Measurements from ENCODE around the gene PLCD3. TPM values are rescaled to one million over a fixed set of nuclear protein-coding genes. Genes with fewer than 3 reads are reported as not detected.

Gene PLCD3
- total and polyA plus RNA-seq, 2 of the 13 experiments (the other 11 are each of a cell fraction or from before 2014, with no cell fraction given) = 11.3 to 39.1 TPM

- TF ChIP-seq, protein P1, sequence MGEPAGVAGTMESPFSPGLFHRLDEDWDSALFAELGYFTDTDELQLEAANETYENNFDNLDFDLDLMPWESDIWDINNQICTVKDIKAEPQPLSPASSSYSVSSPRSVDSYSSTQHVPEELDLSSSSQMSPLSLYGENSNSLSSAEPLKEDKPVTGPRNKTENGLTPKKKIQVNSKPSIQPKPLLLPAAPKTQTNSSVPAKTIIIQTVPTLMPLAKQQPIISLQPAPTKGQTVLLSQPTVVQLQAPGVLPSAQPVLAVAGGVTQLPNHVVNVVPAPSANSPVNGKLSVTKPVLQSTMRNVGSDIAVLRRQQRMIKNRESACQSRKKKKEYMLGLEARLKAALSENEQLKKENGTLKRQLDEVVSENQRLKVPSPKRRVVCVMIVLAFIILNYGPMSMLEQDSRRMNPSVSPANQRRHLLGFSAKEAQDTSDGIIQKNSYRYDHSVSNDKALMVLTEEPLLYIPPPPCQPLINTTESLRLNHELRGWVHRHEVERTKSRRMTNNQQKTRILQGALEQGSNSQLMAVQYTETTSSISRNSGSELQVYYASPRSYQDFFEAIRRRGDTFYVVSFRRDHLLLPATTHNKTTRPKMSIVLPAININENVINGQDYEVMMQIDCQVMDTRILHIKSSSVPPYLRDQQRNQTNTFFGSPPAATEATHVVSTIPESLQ (CRISPR knock-in tag; conservative IDR thresholded peaks at IDR 0.05) = no peak
- TF ChIP-seq, protein P2, sequence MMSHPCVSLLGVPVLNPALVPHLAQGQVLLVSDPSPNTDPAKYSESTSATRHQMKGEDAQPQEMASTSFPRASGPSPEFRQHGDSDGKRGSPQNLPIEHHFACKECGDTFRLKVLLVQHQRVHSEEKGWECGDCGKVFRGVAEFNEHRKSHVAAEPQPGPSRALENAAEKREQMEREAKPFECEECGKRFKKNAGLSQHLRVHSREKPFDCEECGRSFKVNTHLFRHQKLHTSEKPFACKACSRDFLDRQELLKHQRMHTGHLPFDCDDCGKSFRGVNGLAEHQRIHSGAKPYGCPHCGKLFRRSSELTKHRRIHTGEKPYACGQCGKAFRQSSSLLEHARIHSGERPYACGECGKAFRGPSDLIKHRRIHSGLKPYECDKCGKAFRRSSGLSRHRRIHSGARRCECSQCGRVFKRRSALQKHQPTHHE (CRISPR knock-in tag; IDR thresholded peaks at IDR 0.05; ENCODE audit: borderline replicate concordance) = 0 out of 2 replicates have a peak, but pooled peaks have one; percentile 67
- TF ChIP-seq ZNF256 (CRISPR knock-in tag; conservative IDR thresholded peaks at IDR 0.05) (peak; percentile 54), PAF1 (CRISPR knock-in tag; IDR thresholded peaks at IDR 0.05) (peak; percentile 47; the same call in 1 of the 2 replicates), SNRNP70 (IDR thresholded peaks at IDR 0.05; ENCODE audit: low read depth, low read length) (no peak), NCOA5 (CRISPR knock-in tag; IDR thresholded peaks at IDR 0.05) (0 out of 2 replicates have a peak, but pooled peaks have one; percentile 69), KDM4B (CRISPR knock-in tag; IDR thresholded peaks at IDR 0.05) (no peak), ZNF225 (CRISPR knock-in tag; IDR thresholded peaks at IDR 0.05) (peak; percentile 92), ZNF770 (CRISPR knock-in tag; IDR thresholded peaks at IDR 0.05) (peak; percentile 88), TBL1XR1 (IDR thresholded peaks at IDR 0.05; ENCODE audit: borderline replicate concordance, low read length, partially characterized antibody) (peak; percentile 57), CAMTA2 (CRISPR knock-in tag; IDR thresholded peaks at IDR 0.05; ENCODE audit: borderline replicate concordance) (no peak), PCBP1 (IDR thresholded peaks at IDR 0.05; ENCODE audit: borderline replicate concordance, low read depth, low read length) (no peak)
- TF ChIP-seq, protein P3, sequence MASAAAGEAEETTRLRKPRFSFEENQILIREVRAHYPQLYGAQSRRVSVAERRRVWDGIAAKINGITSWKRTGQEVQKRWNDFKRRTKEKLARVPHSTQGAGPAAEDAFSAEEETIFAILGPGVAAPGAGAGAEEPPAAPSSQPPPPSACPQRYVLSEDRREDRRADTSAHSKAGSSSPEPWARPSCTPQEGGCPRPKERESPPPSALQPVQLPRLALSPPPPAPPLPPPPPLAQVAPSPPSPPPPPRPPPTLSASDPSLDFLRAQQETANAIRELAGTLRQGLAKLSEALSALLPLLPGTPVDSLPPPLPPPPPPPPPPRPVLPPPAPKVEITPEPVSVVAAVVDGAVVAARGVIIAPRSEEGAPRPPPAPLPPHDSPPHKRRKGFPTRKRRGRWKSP (CRISPR knock-in tag; IDR thresholded peaks at IDR 0.05) = peak; percentile 39; the same call in 1 of the 2 replicates
- TF ChIP-seq, protein P4, sequence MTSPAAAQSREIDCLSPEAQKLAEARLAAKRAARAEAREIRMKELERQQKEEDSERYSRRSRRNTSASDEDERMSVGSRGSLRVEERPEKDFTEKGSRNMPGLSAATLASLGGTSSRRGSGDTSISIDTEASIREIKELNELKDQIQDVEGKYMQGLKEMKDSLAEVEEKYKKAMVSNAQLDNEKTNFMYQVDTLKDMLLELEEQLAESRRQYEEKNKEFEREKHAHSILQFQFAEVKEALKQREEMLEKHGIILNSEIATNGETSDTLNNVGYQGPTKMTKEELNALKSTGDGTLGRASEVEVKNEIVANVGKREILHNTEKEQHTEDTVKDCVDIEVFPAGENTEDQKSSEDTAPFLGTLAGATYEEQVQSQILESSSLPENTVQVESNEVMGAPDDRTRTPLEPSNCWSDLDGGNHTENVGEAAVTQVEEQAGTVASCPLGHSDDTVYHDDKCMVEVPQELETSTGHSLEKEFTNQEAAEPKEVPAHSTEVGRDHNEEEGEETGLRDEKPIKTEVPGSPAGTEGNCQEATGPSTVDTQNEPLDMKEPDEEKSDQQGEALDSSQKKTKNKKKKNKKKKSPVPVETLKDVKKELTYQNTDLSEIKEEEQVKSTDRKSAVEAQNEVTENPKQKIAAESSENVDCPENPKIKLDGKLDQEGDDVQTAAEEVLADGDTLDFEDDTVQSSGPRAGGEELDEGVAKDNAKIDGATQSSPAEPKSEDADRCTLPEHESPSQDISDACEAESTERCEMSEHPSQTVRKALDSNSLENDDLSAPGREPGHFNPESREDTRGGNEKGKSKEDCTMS (CRISPR knock-in tag; conservative IDR thresholded peaks at IDR 0.05) = no peak
- TF ChIP-seq, protein P5, sequence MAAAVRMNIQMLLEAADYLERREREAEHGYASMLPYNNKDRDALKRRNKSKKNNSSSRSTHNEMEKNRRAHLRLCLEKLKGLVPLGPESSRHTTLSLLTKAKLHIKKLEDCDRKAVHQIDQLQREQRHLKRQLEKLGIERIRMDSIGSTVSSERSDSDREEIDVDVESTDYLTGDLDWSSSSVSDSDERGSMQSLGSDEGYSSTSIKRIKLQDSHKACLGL (CRISPR knock-in tag; IDR thresholded peaks at IDR 0.05) = peak; percentile 61; the same call in 1 of the 2 replicates
Measured at GRCh38 chr17:45160447-45161287, 28.4 kb upstream of the PLCD3 start (continued).
